Sigmoid colon (tissue), 4 donors: ENCODE measurements around the gene OR1N2.

Source experiments
- CTCF ChIP-seq, 4 experiments: fragments of 450-650 bp in 3 of 4; fragments of 200-600 bp in 1 of 4; IDR thresholded peaks; one replicate each; pipeline ENCODE4 v1.5.1; 2016 to 2019; ENCODE audit warnings: antibody characterized with exemption in 4 of 4, mild to moderate bottlenecking in 3 of 4, moderate library complexity in 2 of 4
- EP300 ChIP-seq, 4 donors: sonication (generic); formaldehyde crosslinking; IDR thresholded peaks; one replicate each; pipeline ENCODE4 v1.6.1; 2017; ENCODE audit warnings: antibody characterized with exemption in 4 of 4
- POLR2A ChIP-seq, 2 donors: fragments of 450-650 bp; IDR thresholded peaks; one replicate each; pipeline ENCODE4 v1.6.1; 2016; ENCODE audit warnings: antibody characterized with exemption in 2 of 2, mild to moderate bottlenecking in 2 of 2, moderate library complexity in 2 of 2
- POLR2AphosphoS5 ChIP-seq, 4 donors: sonication (generic); formaldehyde crosslinking; IDR thresholded peaks; one replicate each; pipeline ENCODE4 v1.6.1; 2017; ENCODE audit warnings: antibody characterized with exemption in 4 of 4

- TF ChIP-seq CTCF (IDR thresholded peaks at IDR 0.05) (no peak), EP300 (IDR thresholded peaks at IDR 0.05) (no peak), POLR2A (IDR thresholded peaks at IDR 0.05) (no peak), POLR2AphosphoS5 (IDR thresholded peaks at IDR 0.05) (no peak)
Measured at GRCh38 chr9:122519376-122519775, 33.5 kb upstream of the OR1N2 start.
